ENCODE data around the gene APOC3.

DNA sequence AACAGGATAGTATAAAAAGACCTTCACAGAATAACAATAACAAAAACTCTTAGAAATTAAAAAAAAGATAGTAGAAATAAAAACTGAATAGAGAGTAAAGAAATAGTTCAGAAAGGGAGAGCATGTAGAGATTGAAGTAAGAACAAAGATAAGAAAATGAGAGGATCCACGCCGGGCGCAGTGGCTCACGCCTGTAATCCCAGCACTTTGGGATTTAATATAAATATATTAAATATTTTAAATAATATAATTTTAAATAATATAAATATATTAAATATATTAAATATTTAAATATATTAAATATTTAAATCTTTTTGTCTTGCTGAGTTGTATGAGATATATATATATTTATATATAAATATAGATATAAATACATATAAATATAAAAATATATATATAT, 17.6 kb upstream of the APOC3 start:
- TF ChIP-seq, protein P1, sequence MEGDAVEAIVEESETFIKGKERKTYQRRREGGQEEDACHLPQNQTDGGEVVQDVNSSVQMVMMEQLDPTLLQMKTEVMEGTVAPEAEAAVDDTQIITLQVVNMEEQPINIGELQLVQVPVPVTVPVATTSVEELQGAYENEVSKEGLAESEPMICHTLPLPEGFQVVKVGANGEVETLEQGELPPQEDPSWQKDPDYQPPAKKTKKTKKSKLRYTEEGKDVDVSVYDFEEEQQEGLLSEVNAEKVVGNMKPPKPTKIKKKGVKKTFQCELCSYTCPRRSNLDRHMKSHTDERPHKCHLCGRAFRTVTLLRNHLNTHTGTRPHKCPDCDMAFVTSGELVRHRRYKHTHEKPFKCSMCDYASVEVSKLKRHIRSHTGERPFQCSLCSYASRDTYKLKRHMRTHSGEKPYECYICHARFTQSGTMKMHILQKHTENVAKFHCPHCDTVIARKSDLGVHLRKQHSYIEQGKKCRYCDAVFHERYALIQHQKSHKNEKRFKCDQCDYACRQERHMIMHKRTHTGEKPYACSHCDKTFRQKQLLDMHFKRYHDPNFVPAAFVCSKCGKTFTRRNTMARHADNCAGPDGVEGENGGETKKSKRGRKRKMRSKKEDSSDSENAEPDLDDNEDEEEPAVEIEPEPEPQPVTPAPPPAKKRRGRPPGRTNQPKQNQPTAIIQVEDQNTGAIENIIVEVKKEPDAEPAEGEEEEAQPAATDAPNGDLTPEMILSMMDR (conservative IDR thresholded peaks at IDR 0.05; ENCODE audit: low read depth in 2 of 2), result no peak
- TF ChIP-seq POLR2AphosphoS5 (IDR thresholded peaks at IDR 0.05; ENCODE audit: low read depth), result no peak
- TF ChIP-seq EZH2 (IDR thresholded peaks at IDR 0.05; ENCODE audit: low read depth, unreplicated experiment), result no peak

Data from GM23338 (cell line).